22Rv1 (cell line): ENCODE results near the gene FAM20A.

Experiments
- H3K27ac ChIP-seq: fragments of 450-650 bp; 2 replicates; pipeline ENCODE4 v1.5.1; 2017
- CTCF ChIP-seq: fragments of 450-650 bp; IDR thresholded peaks from 2 replicates; pipeline ENCODE4 v1.5.1; 2017; ENCODE audit warnings: mild to moderate bottlenecking
- ZFX ChIP-seq: fragments of 450-650 bp; IDR thresholded peaks from 2 replicates; pipeline ENCODE4 v1.6.1; 2017; ENCODE audit warnings: antibody characterized with exemption, borderline replicate concordance

The FAM20A gene

GRCh38 chr17:68509141-68510057 is 91.8 kb downstream of the FAM20A start:
- H3K27ac ChIP-seq: no peak overlapping the region
- TF ChIP-seq CTCF: no peak
- TF ChIP-seq ZFX: no peak

- H3K27ac ChIP-seq: no peak overlapping the region
Measured at GRCh38 chr17:68507576-68507975, 93.6 kb downstream of the FAM20A start.

GRCh38 chr17:68505951-68506350 is 95.2 kb downstream of the FAM20A start:
- TF ChIP-seq ZFX (no peak), CTCF (no peak)

More at GRCh38 chr17:68507576-68507975, 93.6 kb downstream of the FAM20A start:
- TF ChIP-seq CTCF (no peak), ZFX (no peak)

GRCh38 chr17:68501074-68501473 is 100.1 kb downstream of the FAM20A start:
- no peak overlapping the region for H3K27ac ChIP-seq
- TF ChIP-seq ZFX (no peak), CTCF (no peak)

More at GRCh38 chr17:68505951-68506350, 95.2 kb downstream of the FAM20A start:
- H3K27ac ChIP-seq: no peak overlapping the region

- TF ChIP-seq CTCF (no peak), ZFX (no peak)
- no peak overlapping the region for H3K27ac ChIP-seq
Measured at GRCh38 chr17:68499587-68499986, 101.6 kb downstream of the FAM20A start.

GRCh38 chr17:68498479-68499326 is 102.5 kb downstream of the FAM20A start:
- H3K27ac ChIP-seq: no peak overlapping the region
- TF ChIP-seq ZFX (no peak), CTCF (no peak)
